ENCODE measurements around the gene FARS2.

FARS2 gene

GRCh38 chr6:5433324-5433723 is 172.0 kb downstream of the FARS2 start:
- no peak for DNase-seq

- DNase-seq: no peak
Measured at GRCh38 chr6:5435449-5435848, 174.1 kb downstream of the FARS2 start.

DNA sequence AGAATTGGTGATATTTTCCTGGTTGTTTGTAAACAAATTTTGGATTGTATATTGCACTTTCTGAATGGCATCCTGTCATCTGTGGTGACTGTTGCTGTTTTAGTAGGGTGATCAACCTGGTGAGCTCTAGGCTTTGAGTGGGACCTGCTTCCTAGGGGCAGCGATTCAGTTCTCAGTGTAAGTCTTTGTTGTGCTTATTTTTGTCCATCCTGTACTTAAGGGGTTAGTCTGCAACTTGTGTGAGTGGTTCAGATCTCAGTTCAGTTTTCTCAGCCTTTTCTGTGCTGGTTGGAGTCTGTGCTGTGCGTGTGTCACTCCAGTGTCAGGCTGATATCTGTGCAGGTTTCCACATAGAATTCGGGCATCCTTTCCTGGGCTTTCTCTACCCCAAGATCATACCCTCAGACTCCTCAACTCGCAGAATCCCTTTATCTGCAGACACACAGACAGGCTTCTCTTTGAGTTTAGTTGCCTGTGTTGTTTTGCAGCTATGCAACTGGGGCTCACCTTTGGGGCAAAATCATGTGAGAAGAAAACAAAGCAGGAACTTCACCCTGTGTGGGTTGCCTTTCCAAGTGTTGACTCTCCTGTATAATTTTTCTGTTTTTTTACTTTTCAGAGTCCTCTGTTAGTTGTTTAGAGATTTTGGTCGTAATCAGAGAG is 177.7 kb downstream of the FARS2 start:
- DNase-seq: no peak

GRCh38 chr6:5439749-5440148 is 178.4 kb downstream of the FARS2 start:
- no peak for DNase-seq

GRCh38 chr6:5442319-5442718 is 181.0 kb downstream of the FARS2 start:
- no peak for DNase-seq

- no peak for DNase-seq
Measured at GRCh38 chr6:5442916-5443315, 181.6 kb downstream of the FARS2 start.

DNA sequence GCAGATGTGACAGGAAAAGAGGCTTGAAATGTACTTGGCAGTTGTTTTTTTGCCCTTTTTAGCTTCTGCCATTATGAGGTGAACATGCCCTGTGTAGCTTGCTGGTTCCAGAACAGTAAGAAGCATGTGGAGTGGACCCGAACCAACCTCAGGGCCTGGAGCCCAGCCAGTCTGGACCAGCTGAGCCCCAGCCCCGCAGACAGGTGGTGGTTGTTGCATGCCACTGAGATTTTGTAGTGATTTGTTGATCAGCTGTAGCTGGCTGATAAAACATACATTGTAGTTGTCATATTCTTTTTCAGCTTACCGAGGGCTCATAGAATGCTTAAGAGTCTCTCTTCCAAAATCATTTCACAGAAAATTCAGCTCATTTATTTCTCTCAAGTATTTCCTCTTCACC is 182.2 kb downstream of the FARS2 start:
- no peak for DNase-seq

GRCh38 chr6:5446362-5447075 is 185.2 kb downstream of the FARS2 start:
- DNase-seq: no peak

- DNase-seq: no peak
Measured at GRCh38 chr6:5447921-5448320, 186.6 kb downstream of the FARS2 start.

DNA sequence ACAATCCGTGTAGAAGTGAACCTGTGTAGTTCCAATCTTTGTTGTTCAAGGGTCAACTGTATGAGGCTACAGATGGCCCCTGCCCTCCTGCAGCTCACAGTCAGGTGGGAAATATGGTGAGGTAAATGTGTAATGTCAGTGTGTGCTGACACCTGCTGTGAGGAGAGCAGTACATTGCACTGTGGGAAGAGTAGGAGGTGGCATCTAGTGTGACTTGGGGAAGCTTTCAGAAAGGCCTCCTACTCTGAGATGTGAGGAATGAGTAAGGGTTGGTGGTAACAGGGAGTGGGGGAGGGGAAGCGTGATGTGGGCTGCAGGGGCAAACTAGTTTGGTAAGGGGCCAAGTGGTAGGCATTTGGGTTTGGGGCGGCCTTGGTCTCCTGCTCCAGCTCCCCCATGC is 188.8 kb downstream of the FARS2 start:
- peak; percentile 3 for DNase-seq

DNA sequence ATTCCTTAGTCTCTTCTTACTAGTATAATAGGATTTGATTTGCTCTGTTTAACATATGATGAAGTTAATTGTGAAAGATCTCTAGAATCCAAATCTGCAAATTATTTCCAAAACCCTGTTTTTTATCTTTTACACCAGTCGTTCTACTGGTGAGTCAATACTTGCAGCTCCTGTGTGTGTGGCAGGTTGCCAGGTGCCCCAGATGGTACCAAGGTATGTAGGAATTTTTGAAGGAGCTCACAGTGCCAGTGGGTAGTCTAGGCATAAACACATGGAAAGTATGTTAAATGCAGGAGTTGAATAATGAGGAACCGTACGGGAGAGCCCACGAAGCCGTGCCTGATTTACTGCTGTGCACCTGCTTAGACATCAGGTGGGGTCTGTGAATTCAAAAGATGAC is 192.2 kb downstream of the FARS2 start:
- DNase-seq: no peak

DNA sequence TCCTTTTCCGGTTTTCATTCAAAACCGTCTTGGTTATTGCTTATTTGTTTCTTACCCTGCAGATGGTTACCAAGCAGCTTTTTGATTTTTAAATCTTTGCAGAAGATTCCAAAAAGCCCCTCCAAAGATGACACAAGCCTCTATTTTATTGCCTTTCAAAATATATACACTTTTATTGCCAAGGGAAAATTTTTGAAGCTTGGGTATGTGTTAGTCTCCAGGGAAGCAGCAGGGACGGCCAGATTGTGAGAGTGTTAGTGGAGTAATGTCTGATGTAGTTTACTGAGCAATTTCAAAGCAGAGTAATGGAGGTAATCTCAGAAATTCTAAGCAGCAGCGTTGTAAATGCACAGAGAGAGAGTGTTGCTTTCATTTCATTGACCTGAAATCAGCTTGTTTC is 193.8 kb downstream of the FARS2 start:
- DNase-seq: no peak

DNA sequence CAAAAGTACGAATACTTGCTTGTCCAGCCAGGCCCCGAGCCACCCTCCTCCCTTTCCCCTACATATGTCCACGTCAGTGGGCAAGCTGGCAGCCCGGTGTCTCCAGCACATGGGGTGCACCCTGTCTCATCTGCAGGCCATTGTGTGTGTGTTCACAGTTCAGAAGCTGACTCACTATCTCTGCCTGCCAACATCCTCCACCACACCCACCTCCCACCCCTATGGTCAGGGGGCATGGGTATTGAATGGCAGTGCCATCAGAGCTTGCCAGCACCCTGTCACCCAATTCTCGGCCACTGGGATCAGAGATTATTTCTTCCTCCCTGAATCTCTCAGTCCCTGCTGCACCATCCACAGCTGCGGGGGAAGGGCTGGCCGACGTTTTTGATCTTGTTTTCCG is 195.7 kb downstream of the FARS2 start:
- no peak for DNase-seq

GRCh38 chr6:5457983-5458683 is 196.8 kb downstream of the FARS2 start:
- no peak for DNase-seq

- DNase-seq: no peak
Measured at GRCh38 chr6:5459346-5459745, 198.0 kb downstream of the FARS2 start.

DNA sequence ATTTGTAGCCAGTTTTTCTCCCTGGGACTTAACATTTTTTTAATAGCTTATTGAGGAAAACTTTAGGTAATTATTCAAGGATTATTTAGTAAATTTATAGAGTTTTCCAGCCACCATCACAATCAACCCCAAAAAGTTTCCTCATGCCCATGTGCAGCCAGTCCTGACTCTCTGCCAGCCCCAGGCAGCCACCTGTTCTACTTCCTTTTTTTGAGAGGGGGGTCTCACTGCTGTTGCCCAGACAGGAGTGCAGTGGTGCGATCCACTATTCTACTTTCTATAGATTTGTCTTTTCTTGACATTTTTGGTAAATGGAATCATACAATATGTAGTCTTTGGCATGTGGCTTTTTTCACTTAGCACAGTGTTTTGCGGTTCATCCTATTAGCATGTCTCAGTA is 200.1 kb downstream of the FARS2 start:
- DNase-seq: no peak

- DNase-seq: no peak
Measured at GRCh38 chr6:5462856-5463255, 201.5 kb downstream of the FARS2 start.

- no peak for DNase-seq
Measured at GRCh38 chr6:5463690-5464089, 202.4 kb downstream of the FARS2 start.

DNA sequence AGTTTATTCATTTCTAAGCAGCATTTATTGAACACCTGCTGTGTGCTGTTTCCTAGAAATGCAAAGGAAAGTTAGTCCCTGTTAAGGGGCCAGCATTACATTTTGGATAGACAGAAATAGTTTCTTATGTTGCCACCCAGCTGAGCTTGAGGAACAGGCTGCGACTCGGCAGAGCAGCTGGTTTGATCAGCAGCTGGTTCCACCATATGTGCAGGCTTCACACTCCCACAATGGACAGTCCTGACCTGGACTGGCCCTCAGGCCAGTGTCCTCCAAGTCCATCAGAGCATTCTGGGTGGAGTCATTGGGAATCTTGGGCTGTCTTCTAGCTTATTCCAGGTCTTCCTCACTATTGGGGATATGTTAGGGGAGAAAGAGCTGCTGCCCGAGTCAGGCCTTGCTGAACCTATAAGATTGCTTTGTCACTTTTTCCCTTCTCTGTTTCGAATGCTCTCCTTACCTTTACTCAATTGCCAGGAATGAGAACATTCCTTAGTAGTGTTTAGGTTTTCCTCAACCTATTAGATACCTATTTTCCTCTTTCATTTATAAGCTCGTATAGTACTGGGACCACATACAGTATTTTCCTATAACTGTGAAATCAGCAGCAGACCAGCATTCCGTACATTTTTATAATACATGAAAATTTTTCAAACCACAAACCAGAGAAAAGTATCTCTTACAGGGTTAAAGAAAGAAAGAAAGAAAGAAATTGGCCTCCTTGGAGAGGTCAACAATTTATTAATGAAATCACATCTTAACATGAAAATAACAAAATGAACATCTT is 203.0 kb downstream of the FARS2 start:
- no peak for DNase-seq

DNA sequence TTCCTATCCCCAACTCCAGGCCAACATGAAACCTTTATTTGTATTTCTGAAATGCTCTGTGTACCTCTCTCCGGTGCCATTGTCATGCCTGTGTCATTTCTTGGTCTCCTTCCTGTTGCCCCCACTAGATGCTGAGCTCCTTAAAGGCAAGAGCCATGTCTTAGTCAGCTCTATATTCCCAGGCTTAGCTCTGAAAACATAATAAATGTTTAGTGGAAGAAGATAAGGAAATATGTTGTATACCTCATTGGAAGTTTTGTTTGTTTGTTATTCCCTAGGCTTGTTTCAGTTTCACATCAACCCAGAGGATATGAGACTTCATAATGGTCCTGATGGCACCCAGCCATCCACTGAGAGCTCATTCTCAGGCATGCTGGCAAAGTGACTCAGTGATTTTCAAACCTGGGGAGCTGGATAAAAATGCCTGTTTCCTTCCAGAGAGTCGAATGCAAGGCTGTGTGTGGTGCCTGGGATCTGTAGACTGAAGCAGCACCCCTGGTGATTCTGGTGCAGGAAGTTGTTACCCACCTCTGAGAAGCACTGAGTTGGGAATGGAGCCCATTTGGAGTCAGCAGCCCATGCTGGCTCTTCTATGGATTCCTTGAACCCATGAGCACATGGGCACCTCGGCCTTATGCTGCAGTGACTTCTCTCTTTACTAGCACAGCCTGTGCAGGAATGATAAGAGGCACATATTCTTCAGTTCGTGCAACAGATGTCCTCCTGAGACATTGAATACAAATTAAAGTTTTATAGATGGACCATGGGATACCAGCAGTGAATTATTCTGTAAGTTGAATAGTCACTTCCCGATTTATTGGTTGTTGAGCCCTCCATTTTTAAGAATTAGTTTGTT is 205.2 kb downstream of the FARS2 start:
- DNase-seq: no peak

GRCh38 chr6:5468586-5468985 is 207.3 kb downstream of the FARS2 start:
- no peak for DNase-seq

DNA sequence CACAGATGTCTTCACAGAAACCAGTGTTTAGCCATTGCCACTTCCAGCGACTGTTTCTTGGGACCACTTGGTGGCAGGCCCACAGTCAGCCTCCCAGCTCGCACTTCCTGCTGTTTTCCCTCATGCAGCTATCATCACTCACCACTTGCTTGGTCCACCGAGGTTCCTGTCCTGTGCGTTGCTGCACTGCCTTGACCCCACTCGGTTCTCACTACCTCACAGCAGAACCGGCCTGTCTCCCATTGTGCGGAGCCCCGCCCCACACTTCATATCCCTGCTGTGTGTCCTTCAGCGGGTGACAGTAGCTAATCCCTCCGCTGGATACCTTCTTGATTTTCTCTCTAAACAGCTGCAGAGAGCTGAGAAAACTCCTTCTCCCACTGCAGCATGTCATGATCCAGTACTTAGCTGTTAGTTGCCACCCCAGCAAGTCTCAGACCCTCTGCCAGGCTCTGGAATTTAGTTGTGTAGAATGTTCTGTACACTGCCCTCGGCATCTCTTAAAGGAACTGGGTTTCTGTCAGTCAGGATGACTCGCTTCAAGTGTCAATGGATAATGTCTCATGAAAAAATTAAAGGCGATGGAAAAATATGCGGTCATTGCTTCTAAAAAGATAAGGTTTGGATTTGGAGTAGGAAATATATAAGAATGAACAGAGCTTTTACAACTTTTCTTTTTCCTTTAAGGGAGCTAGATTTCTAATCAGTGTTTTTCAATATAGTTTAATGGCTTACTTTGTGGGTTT is 208.0 kb downstream of the FARS2 start:
- DNase-seq: no peak

Data from activated CD4-positive, alpha-beta T cell treated with anti-CD3 and anti-CD28 coated beads, Interleukin-2, Interleukin-6, amounts not matched to agents 100 ng/mL and 50 ng/mL, durations not matched to agents 16 hours and 8 hours (primary cell).